ENCODE measurements around the gene CTIF.

- TF ChIP-seq CTCF (IDR thresholded peaks at IDR 0.05) (no peak), POLR2A (IDR thresholded peaks at IDR 0.05) (no peak), EP300 (IDR thresholded peaks at IDR 0.05) (no peak)
These were observed 35.9 kb upstream of the CTIF start for GRCh38 chr18:48502906-48503305.
